GM12891 (cell line): ENCODE measurements around the gene SYN1.
A peak's percentile ranks its signal among the peaks of the same experiment; 100 is the strongest.
"Not testable (repeated sequence)": the region's sequence is repeated elsewhere in the genome, so short reads cannot be mapped to it uniquely, and the experiment has no call there.

ENCODE experiments used
- DNase-seq: peaks from one replicate; pipeline ENCODE4 v3.0.0; 2011; ENCODE audit warnings: low spot score; ENCODE audit not compliant: insufficient read length
- FAIRE-seq: peaks from 2 replicates; lab custom pipeline; 2011; peaks lifted over from hg19 to GRCh38; lab: Jason Lieb, UNC
- PAX5 ChIP-seq: IDR thresholded peaks from 2 replicates; pipeline ENCODE4 v1.6.1; 2011; ENCODE audit warnings: low read length, moderate library complexity, mild to moderate bottlenecking; ENCODE audit not compliant: insufficient read depth, severe bottlenecking
- POLR2A ChIP-seq: IDR thresholded peaks from 2 replicates; pipeline ENCODE4 v1.6.1; 2011; ENCODE audit warnings: low read depth, low read length, control low read depth
- POLR2AphosphoS5 ChIP-seq: IDR thresholded peaks from 2 replicates; pipeline ENCODE4 v1.6.1; 2011; ENCODE audit warnings: low read depth, low read length, control low read depth
- POU2F2 ChIP-seq: IDR thresholded peaks from 2 replicates; pipeline ENCODE4 v1.6.1; 2011; ENCODE audit warnings: low read depth, mild to moderate bottlenecking, control low read depth, low read length, moderate library complexity
- SPI1 ChIP-seq: IDR thresholded peaks from 2 replicates; pipeline ENCODE4 v1.6.1; 2011; ENCODE audit warnings: low read depth, low read length, control low read depth
- TAF1 ChIP-seq: IDR thresholded peaks from 2 replicates; pipeline ENCODE4 v1.6.1; 2011; ENCODE audit warnings: low read depth, low read length, control low read depth

Gene SYN1

DNA sequence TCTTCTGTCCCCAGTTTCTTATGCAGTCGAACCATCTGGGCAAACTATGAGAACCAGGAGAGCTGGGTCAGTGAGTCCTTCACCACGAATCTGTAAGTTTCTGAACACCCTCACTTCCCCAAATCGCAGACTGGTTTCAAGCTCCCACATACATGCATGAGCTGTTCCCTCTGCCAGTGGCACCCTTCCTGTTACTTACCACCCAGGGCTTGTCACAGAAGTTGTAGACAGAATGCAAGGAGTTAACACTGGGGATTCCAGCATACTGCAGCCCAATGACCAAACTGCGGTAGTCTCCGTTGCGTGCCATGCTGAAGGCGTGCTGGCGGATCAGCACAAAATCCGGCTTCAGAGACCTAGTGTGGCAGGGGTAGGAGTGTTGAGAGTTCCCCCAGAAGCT is 14.6 kb downstream of the SYN1 start:
- TF ChIP-seq TAF1 (no peak), SPI1 (peak; percentile 60), PAX5 (no peak)
- DNase-seq (no peak), FAIRE-seq (peak; percentile 77)

DNA sequence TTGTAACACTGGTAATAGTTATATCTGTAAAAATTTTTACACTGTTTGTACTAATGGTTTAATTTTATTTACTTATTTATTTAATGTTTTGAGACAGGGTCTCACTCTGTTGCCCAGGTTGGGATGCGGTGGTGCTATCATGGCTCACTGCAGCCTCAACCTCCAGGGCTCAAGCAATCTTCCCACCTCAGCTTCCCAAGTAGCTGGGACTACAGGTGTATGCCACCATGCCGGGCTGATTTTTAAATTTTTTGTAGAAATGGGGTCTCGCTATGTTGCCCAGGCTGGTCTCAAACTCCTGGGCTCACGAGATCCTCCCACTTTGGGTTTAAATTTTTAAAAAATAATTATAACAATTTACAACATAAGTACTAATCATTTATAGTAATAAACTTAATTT is 16.5 kb downstream of the SYN1 start:
- not testable (repeated sequence) for FAIRE-seq, DNase-seq

DNA sequence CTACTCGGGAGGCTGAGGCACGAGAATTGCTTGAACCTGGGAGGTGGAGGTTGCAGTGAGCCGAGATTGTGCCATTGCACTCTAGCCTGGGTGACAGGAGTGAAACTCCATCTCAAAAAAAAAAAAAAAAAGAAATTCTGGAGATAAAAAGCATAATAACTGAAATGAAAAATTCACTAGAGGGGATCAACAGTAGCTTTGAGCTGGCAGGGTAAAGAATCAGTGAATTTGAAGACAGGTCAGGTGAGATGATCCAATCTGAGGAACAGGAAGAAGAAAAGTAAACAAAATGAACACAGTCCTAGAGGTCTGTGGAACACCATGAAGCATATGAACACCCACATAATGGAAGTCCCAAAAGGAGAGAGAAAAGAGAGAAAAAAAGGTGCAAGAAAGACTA is 22.4 kb downstream of the SYN1 start:
- FAIRE-seq (no peak), DNase-seq (no peak)
- TF ChIP-seq SPI1 = no peak

DNA sequence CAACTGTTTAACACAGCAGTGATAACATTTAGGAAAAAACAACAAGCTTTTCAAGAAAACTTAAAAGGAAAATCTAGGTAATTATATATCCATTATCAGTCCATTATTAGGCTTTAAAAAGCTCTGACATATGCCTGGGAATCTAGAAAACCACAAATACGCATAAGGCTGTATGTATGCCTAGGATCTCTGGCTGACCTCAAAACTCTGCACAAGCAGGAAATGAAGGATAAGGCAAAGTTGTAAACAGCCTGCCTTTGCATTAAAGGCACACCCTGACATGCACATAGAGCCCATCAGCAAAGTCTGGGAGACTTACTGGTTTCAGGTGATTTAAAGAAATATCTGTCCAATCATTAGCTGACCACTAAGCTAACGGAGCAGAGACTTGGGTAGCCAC is 23.4 kb downstream of the SYN1 start:
- DNase-seq = no peak
- peak; percentile 59 for FAIRE-seq
- no peak for TF ChIP-seq POU2F2
- no peak for TF ChIP-seq POLR2AphosphoS5
- no peak for TF ChIP-seq PAX5
- TF ChIP-seq SPI1 = no peak
- no peak for TF ChIP-seq POLR2A

DNA sequence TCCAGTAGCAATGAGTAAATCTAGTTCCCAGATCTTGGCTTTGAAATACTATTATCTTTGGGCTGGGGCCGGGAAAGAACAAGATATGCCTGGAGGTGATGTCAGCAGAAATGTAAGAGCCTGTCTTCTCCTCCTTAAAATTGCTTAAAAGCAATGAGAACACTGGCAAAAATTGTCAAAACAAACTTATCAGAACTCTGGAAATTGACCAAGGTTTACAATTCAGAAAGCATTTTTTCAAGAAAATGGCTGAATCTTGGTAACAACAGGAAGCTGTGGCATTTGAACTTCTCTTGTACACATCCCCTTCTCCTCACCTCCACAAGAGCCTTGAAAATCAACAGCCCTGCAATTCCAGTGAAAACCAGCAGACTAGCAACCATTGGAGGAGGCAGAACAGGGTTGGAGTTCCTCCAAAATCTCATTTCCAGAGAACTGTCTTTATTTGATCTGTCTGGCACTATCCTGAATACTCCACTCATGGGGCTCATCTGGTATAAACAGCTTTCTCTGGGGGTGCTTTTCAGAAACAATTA is 23.9 kb downstream of the SYN1 start:
- DNase-seq (no peak), FAIRE-seq (no peak)
- no peak for TF ChIP-seq PAX5

DNA sequence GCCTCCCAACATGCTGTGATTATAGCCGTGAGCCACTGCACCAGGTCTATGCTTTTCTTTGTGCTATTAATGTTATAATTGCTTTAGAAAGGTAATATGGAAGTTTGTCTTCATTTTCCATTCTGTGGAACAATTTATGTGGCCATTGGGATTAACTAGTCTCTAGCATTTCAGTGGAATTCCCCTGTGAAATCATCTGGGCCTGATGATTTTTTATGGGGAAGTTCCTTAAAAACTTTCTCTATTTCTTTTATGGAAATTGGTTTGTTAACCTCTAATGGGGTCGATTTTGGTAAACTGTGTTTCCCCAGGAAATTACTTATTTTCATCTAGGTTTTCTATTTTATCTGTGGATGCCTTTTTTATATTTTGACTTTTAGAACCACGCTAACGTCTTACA is 26.1 kb downstream of the SYN1 start:
- TF ChIP-seq POU2F2 (no peak), POLR2A (no peak), PAX5 (no peak), POLR2AphosphoS5 (no peak), SPI1 (no peak)
- FAIRE-seq (no peak), DNase-seq (no peak)

DNA sequence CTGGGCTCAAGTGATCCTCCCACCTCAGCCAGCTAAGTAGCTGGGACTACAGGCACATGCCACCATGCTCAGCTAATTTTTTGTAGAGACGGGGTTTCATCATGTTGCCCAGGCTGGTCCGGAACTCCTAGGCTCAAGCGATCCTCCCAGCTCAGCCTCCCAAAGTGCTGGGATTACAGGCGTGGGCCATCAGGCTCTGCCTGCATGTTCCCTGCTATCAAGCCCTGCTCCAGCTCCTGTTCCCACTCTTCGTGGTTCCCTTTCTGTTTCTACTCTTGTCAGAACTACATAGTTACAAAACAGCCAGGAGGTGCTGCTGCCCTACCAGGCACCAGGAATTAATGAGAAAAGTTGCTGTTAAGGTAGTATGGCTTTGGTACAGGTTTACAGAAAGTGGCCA is 28.7 kb downstream of the SYN1 start:
- no peak for FAIRE-seq

DNA sequence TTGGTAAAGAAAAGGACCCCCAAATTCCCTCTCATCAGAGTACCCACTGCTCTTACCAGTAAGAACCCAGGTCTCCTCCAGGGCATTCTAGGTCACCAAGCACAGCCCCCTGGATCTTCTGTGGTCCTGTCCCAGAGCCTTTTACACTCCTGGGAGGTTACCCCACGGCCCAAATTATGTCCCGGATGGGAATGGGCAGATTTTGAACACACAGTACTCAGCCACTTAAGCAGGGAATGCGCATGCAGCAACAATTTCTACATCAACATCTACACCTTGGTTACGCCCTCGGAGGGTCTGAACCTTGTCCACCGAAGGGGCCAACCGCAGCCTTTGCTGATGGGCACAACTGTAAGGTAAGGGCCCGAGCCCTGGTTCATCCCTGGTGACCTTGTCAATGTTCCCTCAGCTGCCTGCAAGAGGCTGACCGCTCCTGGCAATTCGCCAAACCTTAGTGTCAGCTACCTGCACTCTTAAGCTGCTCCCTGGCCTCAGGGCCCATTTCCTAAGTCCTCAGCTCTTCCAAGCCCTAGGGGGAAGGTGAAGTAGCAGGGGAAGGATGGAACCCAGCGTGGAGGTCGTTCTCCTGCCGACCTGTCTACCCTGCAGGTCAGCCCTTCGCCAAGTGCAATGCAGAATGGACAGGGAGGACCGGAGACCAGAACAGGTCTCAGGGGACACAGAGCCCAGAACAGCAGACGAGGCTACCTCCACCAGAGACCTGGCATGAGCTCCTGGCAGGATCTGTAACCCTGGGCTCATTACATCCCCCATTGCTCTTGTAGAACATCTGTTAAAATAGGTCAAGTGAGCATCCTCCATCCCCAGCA is 31.5 kb downstream of the SYN1 start:
- FAIRE-seq (no peak), DNase-seq (no peak)

More for the DNA sequence above, 28.7 kb downstream of the SYN1 start:
- TF ChIP-seq POU2F2 (no peak), SPI1 (no peak), TAF1 (no peak), POLR2AphosphoS5 (no peak), PAX5 (no peak), POLR2A (no peak)
- no peak for DNase-seq

DNA sequence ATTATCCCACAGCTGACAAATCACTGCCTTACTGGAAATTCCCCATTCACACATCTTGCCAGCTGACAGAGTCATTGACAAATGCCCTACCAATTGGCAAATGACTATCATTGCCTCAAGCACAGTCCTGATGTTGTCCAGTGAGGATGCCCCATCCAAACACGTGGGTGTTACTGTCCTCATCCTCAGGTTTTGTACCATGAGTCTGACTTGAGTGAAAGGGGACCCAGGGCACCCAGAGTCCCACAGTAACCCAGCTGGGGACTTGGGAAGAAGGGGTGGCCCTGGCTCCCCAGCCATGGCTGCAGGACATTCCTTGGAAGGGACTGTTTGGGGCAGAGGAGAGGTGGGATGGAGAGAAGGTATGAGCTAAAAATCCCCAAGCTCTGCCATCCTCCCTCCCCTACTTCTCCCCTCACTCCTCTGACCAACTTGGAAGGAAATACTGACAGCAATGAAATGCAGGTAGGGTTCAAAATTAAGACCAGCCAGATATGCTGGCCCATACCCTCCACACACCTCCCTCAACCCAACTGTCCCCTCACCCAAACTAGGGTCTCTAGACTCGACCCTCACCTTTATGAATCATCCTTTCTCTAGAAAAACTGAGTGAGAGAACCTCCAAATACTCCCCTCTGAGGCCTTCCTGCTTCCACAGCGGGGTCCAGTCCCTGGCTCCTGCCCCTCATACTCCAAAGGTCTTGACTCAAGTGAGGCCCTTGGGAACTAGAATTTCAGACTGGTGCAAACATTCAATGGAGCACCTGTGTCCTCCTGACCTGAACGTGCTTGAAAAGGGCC is 32.4 kb downstream of the SYN1 start:
- TF ChIP-seq POLR2AphosphoS5 (peak; percentile 46; the same call in 1 of the 2 replicates), TAF1 (no peak), PAX5 (no peak), SPI1 (no peak), POU2F2 (no peak), POLR2A (peak; percentile 29; the same call in 1 of the 2 replicates)
- DNase-seq = no peak
- no peak for FAIRE-seq

More for the DNA sequence above, 31.5 kb downstream of the SYN1 start:
- no peak for TF ChIP-seq POLR2AphosphoS5
- TF ChIP-seq PAX5 = no peak
- no peak for TF ChIP-seq TAF1
- TF ChIP-seq POU2F2 = no peak
- no peak for TF ChIP-seq SPI1
- TF ChIP-seq POLR2A = no peak

DNA sequence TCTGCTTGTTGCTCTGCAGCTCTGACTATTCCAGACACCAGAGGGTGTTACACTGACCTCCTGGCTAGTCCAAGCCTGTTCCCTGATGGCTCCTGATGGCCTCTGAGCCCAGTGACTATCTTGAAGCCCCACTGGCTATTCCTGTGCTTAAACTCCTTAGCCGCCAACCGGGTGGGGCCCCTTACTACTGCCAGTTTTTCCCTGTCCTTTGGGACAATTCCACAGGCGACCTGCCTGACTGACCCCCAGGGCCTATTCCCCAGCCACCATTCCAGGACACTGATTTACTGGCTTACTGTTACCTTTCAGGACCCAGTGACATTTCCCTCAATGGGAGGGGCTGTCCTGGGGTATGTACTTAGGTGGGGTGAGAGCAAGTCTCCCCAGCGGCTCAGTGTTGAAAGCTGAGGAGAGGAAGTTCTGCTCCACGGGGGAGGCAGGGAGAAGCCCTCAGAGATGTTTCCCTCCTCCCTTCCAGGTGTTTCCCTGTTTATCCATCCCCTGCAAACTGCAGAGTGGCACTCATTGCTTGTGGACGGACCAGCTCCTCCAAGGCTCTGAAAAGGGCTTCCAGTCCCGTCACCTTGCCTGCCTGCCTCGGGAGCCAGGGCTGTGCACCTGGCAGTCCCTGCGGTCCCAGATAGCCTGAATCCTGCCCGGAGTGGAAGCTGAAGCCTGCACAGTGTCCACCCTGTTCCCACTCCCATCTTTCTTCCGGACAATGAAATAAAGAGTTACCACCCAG is 33.4 kb downstream of the SYN1 start:
- DNase-seq = no peak
- peak; percentile 9 for FAIRE-seq
- TF ChIP-seq POLR2A (no peak), SPI1 (no peak), TAF1 (no peak), POLR2AphosphoS5 (no peak), PAX5 (no peak), POU2F2 (no peak)
